GM18498 (cell line): ENCODE measurements around the gene SLC25A12.
A peak's percentile ranks its signal among the peaks of the same experiment; 100 is the strongest.
"Not testable (repeated sequence)": the region's sequence is repeated elsewhere in the genome, so short reads cannot be mapped to it uniquely, and the experiment has no call there.

Source experiments
- ATAC-seq: cut with Tn5 transposase; IDR thresholded peaks from one replicate; pipeline ENCODE4 v1.9.1; 2021; ENCODE audit warnings: mild to moderate bottlenecking, moderate library complexity; ENCODE audit not compliant: unreplicated experiment

Gene SLC25A12

DNA sequence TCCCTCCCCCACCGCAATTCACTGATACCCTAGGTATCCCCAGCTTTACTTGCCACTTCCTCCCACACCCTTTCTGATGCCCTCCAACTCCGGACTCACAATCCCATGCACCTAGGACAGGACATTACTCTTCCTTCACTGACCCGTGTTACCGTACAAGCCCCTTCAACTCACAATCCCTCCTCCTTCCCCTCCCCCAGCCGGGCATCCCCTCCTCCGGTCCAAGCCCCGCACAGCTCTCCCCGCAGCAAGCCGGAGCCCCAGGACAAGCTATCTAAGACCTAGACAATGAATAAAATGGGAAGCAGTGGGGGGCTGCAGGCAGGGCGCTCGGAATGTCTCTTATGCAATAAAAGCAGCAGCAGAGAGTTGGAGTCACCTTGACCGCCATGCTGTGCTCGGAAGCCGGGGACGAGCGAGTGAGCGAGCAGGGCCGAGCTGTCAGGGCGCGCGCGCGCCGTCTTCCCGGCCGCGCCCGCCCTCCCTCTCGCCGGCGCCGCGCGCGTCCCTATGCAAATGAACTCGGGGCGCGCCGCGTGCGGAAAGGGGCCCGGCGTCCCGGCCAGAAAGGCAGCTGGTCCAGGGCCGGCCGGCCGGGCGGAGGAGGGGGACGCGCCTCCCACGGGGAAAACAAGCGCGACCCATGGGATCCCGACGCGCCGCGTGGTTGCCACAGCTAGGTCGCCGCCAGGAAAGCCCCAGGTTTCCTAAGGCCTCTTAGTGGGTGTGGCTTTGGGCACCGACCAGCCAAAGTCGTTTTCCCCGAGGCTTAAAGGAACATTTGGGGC, at the start of gene SLC25A12:
Gene SLC25A12, minus strand, starts transcription at position 421 of the 788 bp plus-strand sequence. Its CDS starts 30 bp downstream, at position 391.
- peak; percentile 97 for ATAC-seq

DNA sequence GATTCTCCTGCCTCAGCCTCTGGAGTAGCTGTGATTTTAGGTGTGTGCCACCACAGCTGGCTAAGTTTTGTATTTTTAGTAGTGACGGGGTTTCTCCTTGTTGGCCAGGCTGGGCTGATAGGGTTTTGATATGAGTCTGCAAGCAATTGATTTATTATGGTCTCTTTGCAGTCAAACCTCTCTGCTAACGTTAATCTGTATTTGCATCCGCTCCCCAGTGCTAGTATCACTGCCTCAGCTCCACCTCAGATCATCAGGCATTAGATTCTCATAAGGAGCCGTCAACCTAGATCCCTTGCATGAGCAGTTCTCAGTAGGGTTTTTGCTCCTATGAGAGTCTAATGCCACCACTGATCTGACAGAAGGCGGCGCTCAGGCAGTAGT, 47.3 kb upstream of the SLC25A12 start:
- no peak for ATAC-seq

DNA sequence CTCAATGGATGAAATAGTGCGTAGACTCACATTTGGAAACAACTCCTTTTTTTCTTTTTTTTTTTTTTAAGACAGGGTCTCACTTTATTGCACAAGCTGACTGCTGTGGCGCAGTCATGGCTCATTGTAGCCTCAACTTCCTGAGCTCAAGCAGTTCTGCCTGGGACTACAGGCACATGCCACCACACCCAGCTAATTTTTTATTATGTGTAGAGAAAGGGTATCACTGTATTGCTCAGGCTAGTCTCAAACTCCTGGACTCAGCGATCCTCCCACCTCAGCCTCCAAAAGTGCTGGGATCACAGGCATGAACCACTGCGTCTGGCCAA, 45.7 kb upstream of the SLC25A12 start:
- no peak for ATAC-seq

- ATAC-seq: no peak
Measured at GRCh38 chr2:171939058-171939742, 45.2 kb upstream of the SLC25A12 start.

DNA sequence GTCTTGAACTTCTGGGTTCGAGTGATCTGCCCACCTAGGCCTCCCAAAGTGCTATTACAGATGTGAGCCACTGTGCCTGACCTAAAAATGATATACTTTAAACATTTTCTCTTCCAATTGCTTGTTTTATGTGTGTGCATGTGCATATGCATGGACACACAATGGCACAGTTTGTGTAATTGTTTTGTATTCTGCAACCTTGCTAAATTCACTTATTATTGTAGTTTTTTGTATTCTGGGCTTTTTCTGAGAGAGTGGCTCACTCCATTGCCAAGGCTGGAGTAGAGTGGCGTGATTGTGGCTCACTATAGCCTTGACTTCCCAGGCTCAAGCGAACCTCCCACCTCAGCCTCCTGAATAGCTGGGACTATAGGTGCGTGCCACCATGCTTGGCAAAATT, 36.3 kb upstream of the SLC25A12 start:
- no peak for ATAC-seq

DNA sequence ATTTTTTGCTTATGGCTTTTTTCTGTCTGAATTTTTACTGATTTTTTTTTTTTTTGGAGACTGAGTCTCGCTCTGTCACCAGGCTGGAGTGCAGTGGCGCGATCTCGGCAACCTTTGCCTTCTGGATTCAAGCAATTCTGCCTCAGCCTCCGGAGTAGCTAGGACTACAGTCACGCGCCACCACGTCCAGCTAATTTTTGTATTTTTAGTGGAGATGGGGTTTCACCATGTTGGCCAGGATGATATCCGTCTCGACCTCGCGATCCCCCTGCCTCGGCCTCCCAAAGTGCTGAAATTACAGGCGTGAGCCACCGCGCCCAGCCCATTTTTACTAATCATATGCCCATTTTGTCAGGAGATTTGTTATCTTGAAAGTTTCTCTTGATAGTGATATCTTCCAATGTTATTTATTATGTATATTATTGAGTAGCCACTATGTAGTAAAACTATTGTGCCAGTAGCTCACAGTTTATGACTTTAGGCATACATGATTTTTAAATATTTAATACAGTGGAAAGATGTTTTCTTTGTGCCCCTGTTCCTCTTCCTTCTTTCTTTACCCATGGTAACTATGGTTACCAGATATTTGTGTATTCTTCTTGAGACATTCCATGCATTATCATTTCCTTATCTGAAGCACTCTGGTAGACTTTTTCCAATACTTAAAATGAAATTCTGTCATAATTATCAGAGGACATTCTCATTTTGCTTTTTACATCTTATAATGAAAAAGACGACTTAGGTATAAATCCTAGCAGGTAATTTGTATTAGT, 30.3 kb upstream of the SLC25A12 start:
- ATAC-seq: no peak

- ATAC-seq: no peak
Measured at GRCh38 chr2:171923206-171923605, 29.2 kb upstream of the SLC25A12 start.

DNA sequence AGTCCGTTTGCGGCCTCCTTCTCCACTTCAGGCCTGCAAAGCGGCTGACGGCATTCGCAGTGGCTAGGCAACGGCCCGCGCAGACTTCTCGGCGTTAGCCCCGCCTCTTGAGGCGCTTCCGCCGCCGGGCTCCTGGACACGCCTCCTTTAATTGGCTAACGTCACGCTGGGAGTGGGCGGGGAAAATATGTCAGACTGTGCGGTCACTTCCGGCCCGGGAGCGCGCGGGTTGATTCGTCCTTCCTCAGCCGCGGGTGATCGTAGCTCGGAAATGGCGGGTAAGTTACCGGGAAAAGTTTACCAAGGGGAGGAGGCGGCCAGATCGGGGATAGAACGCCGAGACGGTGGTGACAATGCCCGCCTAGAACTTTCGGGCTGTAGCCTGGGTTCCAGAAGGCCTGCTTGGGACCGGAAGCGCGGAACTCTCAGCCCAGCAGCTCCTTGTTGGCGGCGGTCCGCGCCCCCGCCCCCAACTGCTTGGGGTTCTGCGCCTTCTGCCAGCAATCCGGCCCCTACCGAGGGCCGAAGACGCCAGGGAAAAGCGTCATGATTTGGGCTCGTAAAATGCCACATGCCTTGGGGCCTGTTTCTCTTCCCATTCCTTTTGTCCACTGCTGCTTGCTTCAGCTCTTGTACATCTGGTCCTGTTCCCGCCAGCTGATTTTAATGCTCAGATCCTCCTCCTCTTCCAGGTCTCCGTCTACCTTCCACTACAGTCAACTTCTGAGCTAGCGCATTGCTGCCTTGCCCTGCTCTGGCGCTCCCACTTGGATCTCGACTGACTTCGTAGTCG, 28.4 kb upstream of the SLC25A12 start, which contains the start of gene HAT1:
Gene HAT1, plus strand, starts transcription at position 232 of the 793 bp plus-strand sequence. Its CDS starts 40 bp downstream, at position 272.
- peak; percentile 98 for ATAC-seq

GRCh38 chr2:171921970-171922229, 27.9 kb upstream of the SLC25A12 start:
- no peak for ATAC-seq

DNA sequence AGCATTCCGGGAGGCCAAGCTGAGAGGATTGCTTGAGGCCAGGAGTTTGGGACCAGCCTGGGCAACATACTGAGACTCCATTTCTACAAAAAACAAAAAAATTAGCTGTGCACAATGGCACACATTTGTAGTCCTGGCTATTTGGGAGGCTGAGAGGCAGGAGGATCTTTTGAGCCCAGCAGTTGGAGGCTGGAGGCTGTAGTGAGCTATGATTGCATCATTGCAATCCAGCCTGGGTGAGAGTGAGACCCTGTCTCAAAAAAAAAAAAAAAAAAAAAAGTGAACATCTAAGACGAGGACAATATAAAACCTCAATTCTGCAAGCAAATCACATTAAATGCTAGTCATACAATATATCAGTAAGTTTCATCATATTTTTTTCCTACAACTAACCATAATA, 25.4 kb upstream of the SLC25A12 start:
- ATAC-seq: no peak

DNA sequence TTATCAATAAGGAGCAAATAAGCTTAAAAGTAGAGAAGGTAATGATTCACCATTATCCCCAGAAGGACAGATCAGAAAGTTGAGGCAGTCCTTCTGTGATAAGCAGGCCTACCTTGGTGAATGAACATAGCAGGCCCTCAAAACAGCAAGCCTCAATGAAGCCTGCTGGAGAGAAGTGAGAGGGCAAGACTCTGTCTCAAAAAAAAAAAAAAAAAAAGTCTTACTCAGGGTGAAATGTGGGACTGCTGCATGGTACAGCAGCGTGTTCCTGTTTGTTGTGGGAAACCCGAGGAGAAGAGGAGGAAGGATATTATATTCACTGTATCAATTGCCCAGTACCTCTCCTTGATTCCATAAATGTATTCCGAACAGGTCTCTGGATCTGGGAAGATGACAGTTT, 19.5 kb upstream of the SLC25A12 start:
- no peak for ATAC-seq

DNA sequence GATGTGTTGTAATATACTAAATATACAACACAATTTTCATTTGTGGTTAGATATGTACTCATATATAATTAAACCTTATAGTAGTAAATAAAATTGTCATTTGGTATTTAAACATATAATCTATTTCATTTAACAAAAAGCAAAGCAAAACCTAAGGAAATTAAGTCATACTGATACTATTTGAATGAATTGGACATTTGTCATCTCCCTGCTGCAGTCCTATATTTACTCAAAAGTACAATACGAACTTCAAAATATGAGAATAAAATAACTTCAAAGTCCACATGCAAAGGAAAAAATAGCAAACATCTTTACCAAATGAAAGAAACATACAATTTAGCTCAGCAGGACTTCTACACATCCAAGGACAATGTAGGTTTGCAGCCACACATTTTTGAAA, 16.4 kb upstream of the SLC25A12 start:
- no peak for ATAC-seq

- ATAC-seq: no peak
Measured at GRCh38 chr2:171909266-171909665, 15.2 kb upstream of the SLC25A12 start.

GRCh38 chr2:171908235-171908634, 14.2 kb upstream of the SLC25A12 start:
- no peak for ATAC-seq

DNA sequence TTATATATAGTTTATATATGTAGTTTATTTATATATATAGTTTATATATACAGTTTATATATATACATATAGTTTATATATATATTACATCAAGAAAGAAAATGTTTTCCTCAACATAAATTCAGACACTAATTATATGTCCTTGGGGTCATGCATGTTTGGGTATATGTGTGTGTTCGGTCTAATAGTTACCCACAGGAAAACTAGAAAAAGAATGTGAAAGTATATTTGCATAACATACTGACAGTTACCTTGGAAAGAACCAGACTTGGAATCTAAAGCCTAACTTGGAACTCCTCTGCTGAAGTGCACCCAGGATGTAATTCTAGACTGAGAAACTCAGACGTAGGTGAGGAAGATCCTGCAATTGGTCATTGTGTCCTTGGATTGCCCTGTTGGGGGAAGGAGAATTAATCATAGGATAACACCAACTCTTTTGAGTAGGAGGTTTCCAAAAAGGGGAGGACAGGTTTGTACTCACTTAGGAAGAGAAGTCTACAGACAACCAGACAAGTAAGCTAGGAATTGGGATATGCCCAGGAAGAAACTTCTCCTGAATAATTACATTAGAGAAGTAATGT, 8.9 kb upstream of the SLC25A12 start:
- no peak for ATAC-seq

DNA sequence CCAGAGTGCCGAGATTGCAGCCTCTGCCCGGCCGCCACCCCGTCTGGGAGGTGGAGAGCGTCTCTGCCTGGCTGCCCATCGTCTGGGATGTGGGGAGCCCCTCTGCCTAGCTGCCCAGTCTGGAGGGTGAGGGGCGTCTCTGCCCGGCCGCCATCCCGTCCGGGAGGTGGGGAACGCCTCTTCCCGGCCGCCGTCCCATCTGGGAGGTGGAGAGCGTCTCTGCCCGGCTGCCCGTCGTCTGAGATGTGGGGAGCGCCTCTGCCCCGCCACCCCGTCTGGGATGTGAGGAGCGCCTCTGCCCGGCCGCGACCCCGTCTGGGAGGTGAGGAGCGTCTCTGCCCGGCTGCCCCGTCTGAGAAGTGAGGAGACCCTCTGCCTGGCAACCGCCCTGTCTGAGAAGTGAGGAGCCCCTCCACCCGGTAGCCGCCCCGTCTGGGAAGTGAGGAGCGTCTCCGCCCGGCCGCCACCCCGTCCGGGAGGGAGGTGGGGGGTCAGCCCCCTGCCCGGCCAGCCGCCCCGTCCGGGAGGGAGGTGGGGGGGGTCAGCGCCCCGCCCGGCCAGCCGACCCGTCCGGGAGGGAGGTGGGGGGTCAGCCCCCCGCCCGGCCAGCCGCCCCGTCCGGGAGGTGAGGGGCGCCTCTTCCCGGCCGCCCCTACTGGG, 5.7 kb upstream of the SLC25A12 start:
- not testable (repeated sequence) for ATAC-seq

GRCh38 chr2:171895786-171896185, 1.7 kb upstream of the SLC25A12 start:
- ATAC-seq: no peak

- no peak for ATAC-seq
Measured at GRCh38 chr2:171894612-171894947, 536 bp upstream of the SLC25A12 start.

GRCh38 chr2:171893196-171893823, 734 bp downstream of the SLC25A12 start:
- ATAC-seq: no peak

DNA sequence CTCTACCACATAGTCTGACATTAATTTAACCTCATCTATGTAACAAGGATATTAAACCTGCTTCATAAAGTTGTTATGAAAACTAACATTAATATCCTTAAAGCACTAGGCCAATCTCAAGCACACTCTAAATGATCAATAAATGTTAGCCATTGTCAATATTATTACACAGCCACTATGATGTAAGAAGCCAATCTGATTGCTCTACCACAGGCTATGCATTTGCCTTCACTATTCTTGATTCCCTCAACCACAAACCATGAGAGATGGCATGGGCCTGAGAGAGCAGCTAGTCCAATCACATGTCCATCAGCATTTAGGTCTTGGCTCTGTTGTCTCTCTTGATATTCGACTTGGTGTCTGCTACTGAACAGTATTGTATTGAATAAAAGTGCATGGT, 4.2 kb downstream of the SLC25A12 start:
- ATAC-seq: no peak
